AG04449 (cell line): Measurements from ENCODE around the gene UBL4A.

Experiments
- CTCF ChIA-PET: fragments of 350-600 bp; formaldehyde crosslinking; extraction: SDS; loops from one replicate; lab custom pipeline; 2021; ENCODE audit warnings: antibody characterized with exemption; lab: Yijun Ruan, JAX
- POLR2A ChIA-PET: fragments of 400-600, 350-600 bp; formaldehyde crosslinking; extraction: SDS; loops from one replicate; lab custom pipeline; 2020; ENCODE audit warnings: antibody characterized with exemption, inconsistent platforms; lab: Yijun Ruan, JAX
- DNase-seq: peaks from one replicate; pipeline ENCODE4 v3.0.0-alpha.2; 2010; ENCODE audit warnings: low read depth, low spot score
- H3K4me3 ChIP-seq: 2 replicates; pipeline ENCODE4 v1.5.1; 2011; ENCODE audit warnings: low read depth, mild to moderate bottlenecking, control low read depth, low read length
- TF ChIP-seq, protein P1 (sequence below): IDR thresholded peaks from one replicate; pipeline ENCODE4 v1.5.1; 2011; ENCODE audit warnings: mild to moderate bottlenecking, moderate library complexity, low read length, control low read depth, inconsistent platforms; ENCODE audit not compliant: insufficient read depth; ENCODE audit errors: missing control alignments

The UBL4A gene

GRCh38 chrX:154446430-154446829, 40.0 kb downstream of the UBL4A start:
- TF ChIP-seq, protein P1, sequence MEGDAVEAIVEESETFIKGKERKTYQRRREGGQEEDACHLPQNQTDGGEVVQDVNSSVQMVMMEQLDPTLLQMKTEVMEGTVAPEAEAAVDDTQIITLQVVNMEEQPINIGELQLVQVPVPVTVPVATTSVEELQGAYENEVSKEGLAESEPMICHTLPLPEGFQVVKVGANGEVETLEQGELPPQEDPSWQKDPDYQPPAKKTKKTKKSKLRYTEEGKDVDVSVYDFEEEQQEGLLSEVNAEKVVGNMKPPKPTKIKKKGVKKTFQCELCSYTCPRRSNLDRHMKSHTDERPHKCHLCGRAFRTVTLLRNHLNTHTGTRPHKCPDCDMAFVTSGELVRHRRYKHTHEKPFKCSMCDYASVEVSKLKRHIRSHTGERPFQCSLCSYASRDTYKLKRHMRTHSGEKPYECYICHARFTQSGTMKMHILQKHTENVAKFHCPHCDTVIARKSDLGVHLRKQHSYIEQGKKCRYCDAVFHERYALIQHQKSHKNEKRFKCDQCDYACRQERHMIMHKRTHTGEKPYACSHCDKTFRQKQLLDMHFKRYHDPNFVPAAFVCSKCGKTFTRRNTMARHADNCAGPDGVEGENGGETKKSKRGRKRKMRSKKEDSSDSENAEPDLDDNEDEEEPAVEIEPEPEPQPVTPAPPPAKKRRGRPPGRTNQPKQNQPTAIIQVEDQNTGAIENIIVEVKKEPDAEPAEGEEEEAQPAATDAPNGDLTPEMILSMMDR, result no peak
- no peak overlapping the region for H3K4me3 ChIP-seq
- POLR2A ChIA-PET, result interaction anchor here (0.6 to 1.3 kb wide), 2 partner anchors 13 to 23 kb away, joined by 3 to 5 read pairs; no protein-coding TSS in a partner anchor
- CTCF ChIA-PET, result interaction anchor here (0.8 kb wide), 1 partner anchor 81 kb away, joined by 3 read pairs; no protein-coding TSS in a partner anchor
- DNase-seq, result no peak

DNA sequence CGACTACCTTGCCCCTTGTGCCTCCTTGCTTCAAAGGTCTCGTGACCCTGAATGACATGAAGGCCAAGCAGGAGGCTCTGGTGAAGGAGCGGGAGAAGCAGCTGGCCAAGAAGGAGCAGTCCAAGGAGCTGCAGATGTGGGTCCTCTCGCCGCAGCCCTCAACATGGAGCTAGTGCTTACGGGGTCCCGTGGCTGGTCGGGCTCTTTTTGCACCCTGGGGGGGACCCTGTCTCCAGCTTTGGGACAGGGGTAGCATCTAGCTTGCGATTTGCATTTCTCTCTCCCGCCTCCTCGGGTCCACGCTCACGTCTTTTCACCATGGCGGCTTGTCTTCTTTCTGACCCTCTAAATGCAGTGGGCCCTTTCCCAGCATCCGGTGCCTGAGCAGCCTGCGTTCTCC, 40.6 kb downstream of the UBL4A start:
- ChIA-PET POLR2A (interaction anchor here (1.1 to 1.3 kb wide), 2 partner anchors 8 to 14 kb away, joined by 3 to 5 read pairs; no protein-coding TSS in a partner anchor), CTCF (interaction anchor here (0.8 kb wide), 1 partner anchor 82 kb away, joined by 3 read pairs; no protein-coding TSS in a partner anchor)
- no peak overlapping the region for H3K4me3 ChIP-seq
- TF ChIP-seq, protein P1, result no peak
- DNase-seq, result no peak

DNA sequence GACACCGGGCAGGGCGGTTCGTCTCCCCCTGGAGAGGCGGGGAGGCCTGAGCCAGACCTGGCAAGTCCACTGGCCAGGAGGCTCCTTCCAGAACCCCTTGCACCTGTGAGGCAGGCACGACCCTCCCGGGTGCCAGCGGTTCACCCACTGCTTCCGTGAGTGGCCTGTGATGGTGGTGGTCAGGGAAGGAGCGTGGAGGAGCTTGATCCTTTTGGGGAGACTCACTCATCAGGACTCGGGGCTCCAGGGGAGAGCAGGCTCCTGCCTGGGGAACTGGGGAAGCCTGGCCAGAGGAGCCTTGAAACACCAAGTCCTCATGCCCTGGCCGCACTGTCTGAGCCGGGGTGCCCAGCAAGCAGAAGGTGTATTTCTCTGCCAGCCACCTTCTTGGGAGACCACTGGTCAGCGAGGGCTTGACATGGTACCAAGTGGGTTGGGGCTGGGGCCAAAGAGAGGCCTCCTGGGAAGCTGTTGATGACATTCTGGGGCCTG, 41.6 kb downstream of the UBL4A start:
- TF ChIP-seq, protein P1, result no peak
- no peak for DNase-seq
- CTCF ChIA-PET, result interaction anchor here (0.7 kb wide), 1 partner anchor 10 kb away, joined by 3 read pairs; no protein-coding TSS in a partner anchor

GRCh38 chrX:154443992-154444754, 42.2 kb downstream of the UBL4A start, which contains the start of gene FAM50A:
Gene FAM50A, plus strand, starts transcription at chrX:154444141. Its CDS starts 95 bp downstream, at chrX:154444236.
- ChIA-PET CTCF (interaction anchor here (0.9 kb wide), 1 partner anchor 46 kb away, joined by 3 read pairs; the partner anchor contains the start of gene RPL10), POLR2A (interaction anchor here (1.0 kb wide), 1 partner anchor 15 kb away, joined by 3 read pairs; no protein-coding TSS in a partner anchor)
- TF ChIP-seq, protein P1, result no peak
- no peak for DNase-seq
- H3K4me3 ChIP-seq, result peak within 1 kb of the TSS; percentile 64

More for the DNA sequence above, 41.6 kb downstream of the UBL4A start:
- POLR2A ChIA-PET, result interaction anchor here (1.1 kb wide), 1 partner anchor 9 kb away, joined by 3 read pairs; no protein-coding TSS in a partner anchor
- peak overlapping the region; percentile 64 for H3K4me3 ChIP-seq

DNA sequence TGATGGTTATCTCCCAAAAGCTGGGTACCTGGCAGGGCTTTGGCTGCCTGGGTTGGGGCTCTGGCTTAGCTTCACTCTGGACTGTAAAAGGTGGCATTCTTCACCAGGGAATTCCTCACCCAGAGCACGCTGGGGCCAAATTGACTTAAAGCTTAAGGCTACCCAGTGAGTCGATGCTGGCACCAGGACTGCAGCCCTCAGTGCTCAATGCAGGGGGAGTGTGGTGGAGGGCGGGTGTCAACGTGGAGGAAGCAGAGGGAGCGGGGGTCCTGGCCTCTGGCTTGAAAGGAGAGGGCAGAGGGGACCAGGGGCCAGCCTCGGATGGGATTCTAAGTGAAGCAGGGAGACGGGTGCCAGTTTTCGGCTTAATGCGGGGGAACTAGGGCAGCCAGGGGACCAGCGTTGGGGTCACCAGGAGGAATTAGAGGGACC, 42.9 kb downstream of the UBL4A start:
- no peak for DNase-seq
- TF ChIP-seq, protein P1, result no peak
- POLR2A ChIA-PET, result interaction anchor here (1.0 kb wide), 1 partner anchor 15 kb away, joined by 3 read pairs; no protein-coding TSS in a partner anchor
- peak overlapping the region; percentile 43 for H3K4me3 ChIP-seq
- CTCF ChIA-PET, result interaction anchor here (0.6 to 0.9 kb wide), 2 partner anchors 45 to 84 kb away, joined by 3 to 4 read pairs; partner anchors contain the start of gene RPL10
